Type B pancreatic cell (in vitro differentiated cells): ENCODE data around the gene DUSP9. TPM values are rescaled to one million over a fixed set of nuclear protein-coding genes. Genes with fewer than 3 reads are reported as not detected.
A peak's percentile ranks its signal among the peaks of the same experiment; 100 is the strongest.

Experiments
- DNase-seq: peaks from one replicate; pipeline ENCODE4 v3.0.0; 2021; ENCODE audit warnings: mixed read lengths; ENCODE audit not compliant: unreplicated experiment; ENCODE audit errors: extremely low spot score
- H3K27ac Mint-ChIP-seq: 2 replicates; pipeline ENCODE4 v1.8.0; 2021; ENCODE audit warnings: mild to moderate bottlenecking, mixed read lengths
- H3K27me3 Mint-ChIP-seq: 2 replicates; pipeline ENCODE4 v1.8.0; 2021; ENCODE audit warnings: mixed read lengths
- H3K36me3 Mint-ChIP-seq: 2 replicates; pipeline ENCODE4 v1.8.0; 2021; ENCODE audit warnings: mixed read lengths
- H3K4me1 Mint-ChIP-seq: one replicate; pipeline ENCODE4 v1.8.0; 2021; ENCODE audit warnings: mixed read lengths; ENCODE audit not compliant: unreplicated experiment
- H3K4me3 Mint-ChIP-seq: 2 replicates; pipeline ENCODE4 v1.8.0; 2021; ENCODE audit warnings: mild to moderate bottlenecking, mixed read lengths
- H3K9me3 Mint-ChIP-seq: 2 replicates; pipeline ENCODE4 v1.8.0; 2021; ENCODE audit warnings: mixed read lengths
- CTCF ChIP-seq: fragments of 200-600 bp; sonication (generic); conservative IDR thresholded peaks from 2 replicates; pipeline ENCODE4 v1.5.0; 2021; ENCODE audit warnings: antibody characterized with exemption, mild to moderate bottlenecking
- total RNA-seq: library from RNA; stranded (reverse); gene quantifications from 2 replicates; pipeline ENCODE4 v1.2.1, GENCODE V29; 2021; ENCODE audit warnings: low replicate concordance

Gene DUSP9
- total RNA-seq, 1 donor from 2014 or later = 9.5 TPM

- TF ChIP-seq CTCF = no peak
- H3K27ac Mint-ChIP-seq = no peak overlapping the region
- H3K36me3 Mint-ChIP-seq = no peaks in the 10 kb centered on the region
- peaks cover 6% of the 10 kb centered on the region for H3K9me3 Mint-ChIP-seq
- no peak overlapping the region for H3K4me3 Mint-ChIP-seq
- no peaks in the 10 kb centered on the region for H3K27me3 Mint-ChIP-seq
- DNase-seq = no peak
- H3K4me1 Mint-ChIP-seq = no peaks in the 10 kb centered on the region
Measured at GRCh38 chrX:153626863-153627674, 19.9 kb upstream of the DUSP9 start.

DNA sequence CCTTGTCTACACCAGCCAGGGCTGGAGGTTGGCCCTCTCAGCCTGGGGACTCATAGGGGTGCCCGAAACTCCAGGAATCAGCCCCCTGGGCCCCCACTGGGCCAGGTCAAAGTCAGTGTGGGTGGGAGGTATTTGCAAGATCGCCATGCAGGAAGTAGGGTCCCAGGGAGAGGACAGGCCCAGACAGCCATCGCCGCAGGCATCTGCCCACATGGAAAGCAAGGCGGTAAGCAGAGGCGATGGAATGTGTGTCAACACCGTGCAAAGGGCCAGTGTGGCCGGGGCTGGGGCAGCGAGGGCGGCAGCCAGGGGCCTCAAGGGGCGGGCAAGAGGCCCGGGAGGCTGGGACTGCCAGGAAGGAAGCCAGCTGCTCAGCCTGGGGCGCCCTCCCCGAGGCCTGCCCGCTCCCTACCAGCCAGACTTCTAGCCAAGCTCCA lies 19.3 kb upstream of the DUSP9 start:
- DNase-seq = peak; percentile 68
- Mint-ChIP-seq H3K36me3 (no peaks in the 10 kb centered on the region), H3K9me3 (peaks cover 6% of the 10 kb centered on the region), H3K27me3 (no peaks in the 10 kb centered on the region), H3K4me1 (no peaks in the 10 kb centered on the region), H3K27ac (no peak overlapping the region), H3K4me3 (no peak overlapping the region)
- no peak for TF ChIP-seq CTCF

DNA sequence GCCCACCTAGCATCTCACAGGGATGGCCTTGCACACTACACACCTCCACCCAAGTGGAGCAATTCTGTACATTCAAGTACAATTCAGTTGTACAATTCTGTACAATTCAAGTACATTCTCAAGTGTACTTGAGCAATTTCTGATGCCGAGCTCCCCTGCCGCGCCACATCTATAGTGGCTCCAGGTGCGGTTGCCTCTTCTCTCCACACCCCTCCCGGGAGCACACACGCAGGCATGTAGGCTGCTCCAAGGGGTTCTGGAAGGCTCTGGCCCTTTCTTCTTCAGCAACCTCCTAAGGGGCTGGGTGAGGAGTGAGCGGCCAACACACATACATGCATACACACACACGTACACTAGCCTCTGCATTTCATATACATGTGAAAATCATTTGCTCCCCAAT lies 18.9 kb upstream of the DUSP9 start:
- no peak for TF ChIP-seq CTCF
- H3K9me3 Mint-ChIP-seq = peaks cover 6% of the 10 kb centered on the region
- DNase-seq = no peak

GRCh38 chrX:153628665-153629064 lies 18.3 kb upstream of the DUSP9 start:
- H3K27me3 Mint-ChIP-seq = no peaks in the 10 kb centered on the region
- DNase-seq = no peak
- H3K4me3 Mint-ChIP-seq = no peak overlapping the region
- no peaks in the 10 kb centered on the region for H3K36me3 Mint-ChIP-seq
- H3K4me1 Mint-ChIP-seq = no peaks in the 10 kb centered on the region
- TF ChIP-seq CTCF = no peak
- no peak overlapping the region for H3K27ac Mint-ChIP-seq
- H3K9me3 Mint-ChIP-seq = peaks cover 6% of the 10 kb centered on the region

More for the DNA sequence above, 18.9 kb upstream of the DUSP9 start:
- Mint-ChIP-seq H3K4me3 (no peak overlapping the region), H3K27ac (no peak overlapping the region), H3K27me3 (no peaks in the 10 kb centered on the region), H3K36me3 (no peaks in the 10 kb centered on the region), H3K4me1 (no peaks in the 10 kb centered on the region)

DNA sequence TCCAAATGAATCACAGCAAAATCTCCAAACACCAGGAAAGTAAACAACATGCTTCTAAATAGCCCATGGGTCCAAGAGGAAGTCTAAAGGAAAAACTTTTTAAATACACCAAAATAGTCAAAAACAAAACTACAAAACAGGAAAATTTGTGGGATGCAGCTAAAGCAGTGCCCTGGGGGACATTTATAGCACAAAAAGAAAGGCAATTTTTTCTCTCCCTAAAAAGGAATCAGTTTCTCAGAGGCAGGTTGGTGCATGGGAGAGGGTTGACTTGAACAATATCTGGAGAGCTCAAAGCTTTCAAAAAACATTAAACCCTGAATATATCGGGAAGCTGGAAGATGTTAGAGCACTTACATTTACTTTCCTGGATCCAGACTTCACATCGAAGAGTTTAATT lies 15.7 kb upstream of the DUSP9 start:
- no peak overlapping the region for H3K27ac Mint-ChIP-seq
- H3K4me1 Mint-ChIP-seq = no peaks in the 10 kb centered on the region
- peaks cover 6% of the 10 kb centered on the region for H3K9me3 Mint-ChIP-seq
- no peak for DNase-seq
- no peak for TF ChIP-seq CTCF
- H3K36me3 Mint-ChIP-seq = no peaks in the 10 kb centered on the region
- no peaks in the 10 kb centered on the region for H3K27me3 Mint-ChIP-seq
- no peak overlapping the region for H3K4me3 Mint-ChIP-seq
